DLD1 (cell line): ENCODE results near the gene COQ9.

Experiments
- in situ Hi-C: cut with HindIII; loops from 2 replicates; pipeline ENCODE4 v1.10.0; 2017; ENCODE audit warnings: low sequenced_read_pairs

The COQ9 gene

GRCh38 chr16:57447186-57447962 is at the start of gene COQ9, which contains the start of gene CIAPIN1:
TSS of gene COQ9 (plus strand) at chr16:57447479. CDS start at chr16:57447506, 27 bp downstream.
TSS of gene CIAPIN1 (minus strand) at chr16:57447385. CDS start at chr16:57440928, 6,457 bp downstream.
- in situ Hi-C loops: no loop called here

GRCh38 chr16:57397493-57397892 is 49.8 kb upstream of the COQ9 start:
- in situ Hi-C loops: loop anchor here (10.0 kb wide), 2 partner anchors 53 to 103 kb away; no protein-coding TSS in a partner anchor

- in situ Hi-C loops: no loop called here
These were observed 45.2 kb upstream of the COQ9 start for GRCh38 chr16:57401943-57402640.

GRCh38 chr16:57403965-57404817 is 43.1 kb upstream of the COQ9 start, which contains the start of gene CCL17:
TSS of gene CCL17 (plus strand) at chr16:57404767. CDS start at chr16:57413933, 9,166 bp downstream.
- in situ Hi-C loops: no loop called here

GRCh38 chr16:57405097-57405496 is 42.2 kb upstream of the COQ9 start:
- in situ Hi-C loops: no loop called here

GRCh38 chr16:57406881-57407280 is 40.4 kb upstream of the COQ9 start:
- in situ Hi-C loops: no loop called here

GRCh38 chr16:57407521-57408353 is 39.5 kb upstream of the COQ9 start:
- in situ Hi-C loops: no loop called here

GRCh38 chr16:57409065-57409464 is 38.2 kb upstream of the COQ9 start:
- in situ Hi-C loops: no loop called here

- in situ Hi-C loops: no loop called here
These were observed 37.2 kb upstream of the COQ9 start for GRCh38 chr16:57409870-57410587.

- in situ Hi-C loops: no loop called here
These were observed 35.8 kb upstream of the COQ9 start for GRCh38 chr16:57411362-57411976.

- in situ Hi-C loops: no loop called here
These were observed 34.7 kb upstream of the COQ9 start for GRCh38 chr16:57412584-57412983.

- in situ Hi-C loops: no loop called here
These were observed 34.0 kb upstream of the COQ9 start for GRCh38 chr16:57413301-57413730.

- in situ Hi-C loops: no loop called here
These were observed 33.5 kb upstream of the COQ9 start for GRCh38 chr16:57413733-57414132.

GRCh38 chr16:57416084-57416483 is 31.2 kb upstream of the COQ9 start:
- in situ Hi-C loops: no loop called here

- in situ Hi-C loops: no loop called here
These were observed 27.8 kb upstream of the COQ9 start for GRCh38 chr16:57419506-57419905.

GRCh38 chr16:57422026-57422944 is 25.0 kb upstream of the COQ9 start:
- in situ Hi-C loops: no loop called here

- in situ Hi-C loops: no loop called here
These were observed 24.1 kb upstream of the COQ9 start for GRCh38 chr16:57423152-57423551.

GRCh38 chr16:57424583-57424982 is 22.7 kb upstream of the COQ9 start:
- in situ Hi-C loops: no loop called here
